GM19193 (cell line): ENCODE measurements around the gene NRARP.

Experiments used
- POLR2A ChIP-seq: IDR thresholded peaks from 4 replicates; pipeline ENCODE4 v1.6.1; 2011; ENCODE audit not compliant: insufficient read depth, insufficient read length; ENCODE audit errors: extremely low read depth

The NRARP gene

GRCh38 chr9:137268538-137269201 lies 33.4 kb downstream of the NRARP start:
- TF ChIP-seq POLR2A = no peak

DNA sequence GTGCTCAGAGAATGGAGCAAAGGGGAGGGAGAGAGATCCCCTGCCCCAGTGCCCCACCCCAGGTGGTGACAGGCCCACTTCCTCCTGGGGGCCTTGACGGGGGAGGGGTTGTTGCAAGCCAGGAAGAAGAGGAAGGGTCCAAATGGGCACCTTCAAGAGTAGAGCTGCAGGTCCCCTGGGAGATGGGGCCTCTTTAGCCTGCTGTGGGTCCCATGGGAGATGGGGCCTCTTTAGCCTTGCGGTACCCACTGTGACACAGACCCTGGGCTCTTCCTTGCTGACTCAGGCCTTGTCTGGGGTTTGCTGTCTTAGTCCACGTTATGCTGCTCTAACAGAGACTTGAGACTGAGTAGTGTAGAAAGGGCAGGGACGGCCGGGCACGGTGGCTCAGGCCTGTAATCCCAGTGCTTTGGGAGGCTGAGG lies 34.1 kb downstream of the NRARP start:
- no peak for TF ChIP-seq POLR2A

GRCh38 chr9:137266585-137267453 lies 35.3 kb downstream of the NRARP start:
- TF ChIP-seq POLR2A = no peak

DNA sequence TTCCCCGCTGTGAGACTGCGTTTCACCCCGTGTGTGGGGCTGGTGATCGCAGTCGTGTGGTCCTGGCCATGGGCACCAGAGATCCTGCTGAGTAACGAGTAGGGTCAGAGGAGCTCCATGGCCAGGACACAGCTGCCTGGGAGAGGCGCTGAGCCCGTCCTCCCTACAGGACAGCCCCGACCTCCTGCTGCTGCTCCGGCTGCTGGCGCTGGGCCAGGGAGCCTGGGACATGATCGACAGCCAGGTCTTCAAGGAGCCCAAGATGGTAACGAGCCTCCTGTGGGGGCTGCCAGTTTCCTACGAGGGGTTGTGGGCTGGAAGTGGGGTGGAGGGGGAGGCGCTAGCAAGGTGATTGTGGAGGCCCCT lies 35.9 kb downstream of the NRARP start:
- TF ChIP-seq POLR2A = no peak

GRCh38 chr9:137265496-137266161 lies 36.4 kb downstream of the NRARP start:
- no peak for TF ChIP-seq POLR2A

- no peak for TF ChIP-seq POLR2A
These were observed 38.0 kb downstream of the NRARP start for GRCh38 chr9:137264067-137264466.

DNA sequence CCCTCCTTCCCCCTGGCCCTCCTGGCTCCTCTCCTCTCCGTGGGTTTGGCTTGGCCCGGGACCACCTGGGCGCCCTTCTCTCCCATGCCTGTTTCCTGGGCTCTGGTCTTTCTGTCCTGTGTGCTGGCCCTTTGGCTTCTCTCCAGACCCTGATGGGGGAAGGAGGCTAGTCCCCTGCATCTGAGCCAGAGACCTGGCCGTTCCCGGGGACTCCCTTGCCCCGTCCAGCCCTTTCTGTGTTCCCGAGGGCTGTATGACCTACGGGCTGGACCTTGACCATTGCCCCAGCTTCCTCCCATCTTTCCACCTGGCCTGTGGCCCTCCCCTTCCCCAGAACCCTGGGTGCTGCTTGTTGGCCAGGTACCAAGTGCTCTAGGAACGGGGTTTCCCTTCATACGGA lies 38.6 kb downstream of the NRARP start:
- no peak for TF ChIP-seq POLR2A

GRCh38 chr9:137262909-137263285 lies 39.2 kb downstream of the NRARP start:
- no peak for TF ChIP-seq POLR2A

DNA sequence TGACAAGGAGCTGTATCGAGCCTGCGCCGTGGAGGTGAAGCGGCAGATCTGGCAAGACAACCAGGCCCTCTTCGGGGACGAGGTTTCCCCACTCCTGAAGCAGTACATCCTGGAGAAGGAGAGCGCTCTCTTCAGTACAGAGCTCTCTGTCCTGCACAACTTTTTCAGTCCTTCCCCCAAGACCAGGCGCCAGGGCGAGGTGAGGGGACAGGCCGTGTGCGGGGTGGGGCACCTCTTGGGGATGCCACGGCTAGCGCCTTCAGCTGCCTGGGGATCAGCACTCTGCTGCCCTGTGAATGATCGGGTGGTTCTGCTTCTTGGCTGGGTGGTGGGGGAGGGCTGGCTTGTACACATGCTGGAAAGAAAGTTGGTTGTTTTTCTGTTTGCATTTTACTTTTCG lies 45.2 kb downstream of the NRARP start:
- TF ChIP-seq POLR2A = no peak

DNA sequence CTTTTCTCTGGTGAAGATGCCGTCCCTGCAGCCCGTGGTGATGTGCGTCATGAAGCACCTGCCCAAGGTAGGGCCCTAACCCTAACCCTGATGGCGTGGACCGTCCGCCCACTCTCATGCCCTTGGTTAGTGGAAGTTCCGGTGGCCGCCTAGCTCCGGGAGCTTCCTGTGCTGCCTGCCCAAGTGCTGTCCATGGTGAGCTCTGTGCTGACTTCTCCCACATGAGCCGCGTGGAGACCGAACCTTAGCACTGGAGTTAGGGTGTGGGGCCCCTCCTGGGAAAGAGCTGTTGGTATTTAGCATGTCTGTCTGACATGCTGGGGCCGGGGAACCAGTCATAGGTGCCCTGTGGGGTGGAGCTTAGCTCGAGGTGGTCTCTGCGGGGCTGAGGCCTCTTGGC lies 45.7 kb downstream of the NRARP start:
- no peak for TF ChIP-seq POLR2A

GRCh38 chr9:137255448-137256114 lies 46.5 kb downstream of the NRARP start:
- TF ChIP-seq POLR2A = no peak

DNA sequence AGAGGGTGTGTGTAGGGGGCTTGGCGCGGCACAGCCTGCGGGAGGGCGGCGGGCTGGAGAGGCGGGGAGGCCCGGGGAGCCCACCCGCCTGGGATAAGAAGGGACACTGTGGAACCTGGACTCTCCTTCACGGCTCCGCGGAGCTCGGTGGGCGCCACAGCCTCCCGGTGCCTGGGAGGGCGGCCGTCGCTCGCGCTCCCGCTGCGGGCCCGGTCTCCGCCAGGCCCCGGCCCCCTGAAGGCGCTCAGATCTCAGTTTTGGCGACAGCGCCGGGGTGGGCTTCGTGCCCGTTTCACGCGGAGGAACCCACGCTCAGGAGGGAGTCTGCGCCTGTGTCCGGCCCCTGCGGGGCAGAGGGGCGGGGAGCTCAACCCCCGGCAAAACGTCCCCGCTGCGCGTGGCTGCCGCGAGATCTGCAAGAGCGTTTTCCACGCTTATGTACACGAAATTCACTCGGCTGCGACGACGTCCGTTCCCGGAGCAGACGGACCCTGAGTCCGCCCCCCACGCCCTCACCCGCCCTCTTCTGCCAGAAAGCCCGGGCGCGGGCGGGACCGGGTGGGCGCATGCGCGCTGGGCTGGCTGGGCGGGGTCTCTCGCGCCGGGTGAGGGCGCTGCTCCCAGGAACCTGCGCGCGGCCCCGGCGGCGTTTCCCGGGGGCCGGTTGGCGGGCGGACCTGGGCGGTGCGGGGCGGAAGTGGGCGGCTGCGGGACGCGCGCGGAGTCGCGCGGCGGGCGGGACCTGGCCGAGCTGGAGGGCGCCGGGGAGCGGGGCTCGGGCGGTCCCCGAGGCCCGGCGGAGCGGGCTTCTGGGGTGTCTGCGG lies 47.2 kb downstream of the NRARP start, which contains the start of gene NELFB:
Gene NELFB (plus strand): TSS at position 704 of the 824 bp plus-strand sequence.
- TF ChIP-seq POLR2A = peak; percentile 72

- no peak for TF ChIP-seq POLR2A
These were observed 48.1 kb downstream of the NRARP start for GRCh38 chr9:137253717-137254623.
